HG03159 (cell line): ENCODE results near the gene FGGY.
"Not testable (repeated sequence)": the region's sequence is repeated elsewhere in the genome, so short reads cannot be mapped to it uniquely, and the experiment has no call there.

Source experiments
- ATAC-seq: cut with Tn5 transposase; IDR thresholded peaks from one replicate; pipeline ENCODE4 v1.9.1; 2021; ENCODE audit warnings: mild to moderate bottlenecking, moderate library complexity; ENCODE audit not compliant: unreplicated experiment

The FGGY gene

GRCh38 chr1:59538476-59538875, 241.6 kb downstream of the FGGY start:
- ATAC-seq = not testable (repeated sequence)

- no peak for ATAC-seq
Measured at GRCh38 chr1:59539961-59540681, 243.2 kb downstream of the FGGY start.

GRCh38 chr1:59541161-59541560, 244.3 kb downstream of the FGGY start:
- no peak for ATAC-seq

- ATAC-seq = no peak
Measured at GRCh38 chr1:59541891-59542290, 245.0 kb downstream of the FGGY start.

GRCh38 chr1:59543211-59543668, 246.3 kb downstream of the FGGY start:
- ATAC-seq = no peak

- no peak for ATAC-seq
Measured at GRCh38 chr1:59544615-59545293, 247.9 kb downstream of the FGGY start.

- ATAC-seq = no peak
Measured at GRCh38 chr1:59545830-59546229, 248.9 kb downstream of the FGGY start.

GRCh38 chr1:59549066-59549837, 252.4 kb downstream of the FGGY start:
- no peak for ATAC-seq

GRCh38 chr1:59549903-59550302, 253.0 kb downstream of the FGGY start:
- no peak for ATAC-seq

GRCh38 chr1:59552007-59552406, 255.1 kb downstream of the FGGY start:
- no peak for ATAC-seq

GRCh38 chr1:59553371-59553770, 256.5 kb downstream of the FGGY start:
- no peak for ATAC-seq

GRCh38 chr1:59554011-59554663, 257.2 kb downstream of the FGGY start:
- ATAC-seq = no peak

GRCh38 chr1:59554752-59555151, 257.9 kb downstream of the FGGY start:
- no peak for ATAC-seq

GRCh38 chr1:59556398-59556797, 259.5 kb downstream of the FGGY start:
- ATAC-seq = no peak

- no peak for ATAC-seq
Measured at GRCh38 chr1:59556802-59557548, 260.1 kb downstream of the FGGY start.

- no peak for ATAC-seq
Measured at GRCh38 chr1:59557549-59557885, 260.6 kb downstream of the FGGY start.

- not testable (repeated sequence) for ATAC-seq
Measured at GRCh38 chr1:59558580-59558979, 261.7 kb downstream of the FGGY start.

GRCh38 chr1:59560807-59561450, 264.0 kb downstream of the FGGY start:
- peak; percentile 64 for ATAC-seq

- ATAC-seq = no peak
Measured at GRCh38 chr1:59561796-59562195, 264.9 kb downstream of the FGGY start.
